HEK293 (cell line): ENCODE measurements around the gene TSPAN3.
A peak's percentile ranks its signal among the peaks of the same experiment; 100 is the strongest.

Source experiments
- CTCF ChIA-PET: fragments of 350-600 bp; formaldehyde crosslinking; extraction: SDS; loops from one replicate; lab custom pipeline; 2021; ENCODE audit warnings: antibody characterized with exemption; lab: Yijun Ruan, JAX
- POLR2A ChIA-PET: fragments of 300-600 bp; formaldehyde crosslinking; extraction: SDS; loops from one replicate; lab custom pipeline; 2020; ENCODE audit warnings: antibody characterized with exemption, inconsistent platforms; lab: Yijun Ruan, JAX
- H3K27ac ChIP-seq: fragments of 200-500 bp; sonication (Bioruptor generic); 2 replicates; pipeline ENCODE4 v1.5.1; 2014; ENCODE audit warnings: low read depth, low read length, control low read depth, inconsistent platforms; ENCODE audit errors: extremely low read depth
- H3K36me3 ChIP-seq, 2 experiments: fragments of 200-500 bp in 1 of 2; sonication (Bioruptor generic) in 1 of 2; 1 replicate in 1 of 2; 2 replicates in 1 of 2; pipeline ENCODE4 v1.5.1; 2014 to 2017; ENCODE audit warnings: inconsistent platforms in 2 of 2, low read length in 2 of 2; ENCODE audit not compliant: control insufficient read depth in 2 of 2, insufficient read depth in 1 of 2
- H3K4me1 ChIP-seq: fragments of 200-500 bp; sonication (Bioruptor generic); 2 replicates; pipeline ENCODE4 v1.5.1; 2014; ENCODE audit warnings: mild to moderate bottlenecking, low read length, inconsistent platforms; ENCODE audit not compliant: control insufficient read depth, insufficient read depth
- H3K4me3 ChIP-seq: 2 replicates; pipeline ENCODE4 v1.5.1; 2011; ENCODE audit warnings: low read depth, mild to moderate bottlenecking, control low read depth, low read length, moderate library complexity
- H3K9me3 ChIP-seq: fragments of 200-500 bp; sonication (Bioruptor generic); 2 replicates; pipeline ENCODE4 v1.5.1; 2014; ENCODE audit warnings: low read depth, low read length, inconsistent platforms; ENCODE audit not compliant: control insufficient read depth, insufficient read depth
- GLIS2 ChIP-seq: fragments of 450-650 bp; formaldehyde crosslinking; IDR thresholded peaks from 2 replicates; pipeline ENCODE4 v1.5.1; 2016; ENCODE audit warnings: missing biosample characterization, missing genetic modification characterization
- HOXA7 ChIP-seq: sonication (generic); formaldehyde crosslinking; IDR thresholded peaks from 2 replicates; pipeline ENCODE4 v1.8.1; 2022; ENCODE audit warnings: missing genetic modification reagents, borderline replicate concordance
- PRDM10 ChIP-seq: fragments of 450-650 bp; formaldehyde crosslinking; IDR thresholded peaks from 2 replicates; pipeline ENCODE4 v1.5.1; 2016; ENCODE audit warnings: missing biosample characterization, missing genetic modification characterization
- ZBTB17 ChIP-seq: fragments of 450-650 bp; formaldehyde crosslinking; IDR thresholded peaks from 2 replicates; pipeline ENCODE4 v1.5.1; 2016; ENCODE audit warnings: missing biosample characterization, missing genetic modification characterization
- ZBTB48 ChIP-seq: fragments of 450-650 bp; formaldehyde crosslinking; IDR thresholded peaks from 2 replicates; pipeline ENCODE4 v1.5.1; 2016; ENCODE audit warnings: missing biosample characterization, missing genetic modification characterization
- ZNF121 ChIP-seq: fragments of 450-650 bp; formaldehyde crosslinking; IDR thresholded peaks from 2 replicates; pipeline ENCODE4 v1.5.1; 2016; ENCODE audit warnings: missing biosample characterization, missing genetic modification characterization
- ZNF335 ChIP-seq: fragments of 450-650 bp; formaldehyde crosslinking; conservative IDR thresholded peaks from 2 replicates; pipeline ENCODE4 v1.5.1; 2016; ENCODE audit warnings: missing biosample characterization, missing genetic modification characterization
- ZNF404 ChIP-seq: fragments of 450-650 bp; formaldehyde crosslinking; IDR thresholded peaks from 2 replicates; pipeline ENCODE4 v1.5.1; 2017; ENCODE audit warnings: missing biosample characterization, missing genetic modification characterization
- ZNF501 ChIP-seq: fragments of 450-650 bp; formaldehyde crosslinking; IDR thresholded peaks from 2 replicates; pipeline ENCODE4 v1.5.1; 2016; ENCODE audit warnings: missing biosample characterization, missing genetic modification characterization
- TF ChIP-seq, protein P1 (sequence below): fragments of 450-650 bp; formaldehyde crosslinking; IDR thresholded peaks from 2 replicates; pipeline ENCODE4 v1.5.1; 2016; ENCODE audit warnings: missing biosample characterization, missing genetic modification characterization

TSPAN3 gene

DNA sequence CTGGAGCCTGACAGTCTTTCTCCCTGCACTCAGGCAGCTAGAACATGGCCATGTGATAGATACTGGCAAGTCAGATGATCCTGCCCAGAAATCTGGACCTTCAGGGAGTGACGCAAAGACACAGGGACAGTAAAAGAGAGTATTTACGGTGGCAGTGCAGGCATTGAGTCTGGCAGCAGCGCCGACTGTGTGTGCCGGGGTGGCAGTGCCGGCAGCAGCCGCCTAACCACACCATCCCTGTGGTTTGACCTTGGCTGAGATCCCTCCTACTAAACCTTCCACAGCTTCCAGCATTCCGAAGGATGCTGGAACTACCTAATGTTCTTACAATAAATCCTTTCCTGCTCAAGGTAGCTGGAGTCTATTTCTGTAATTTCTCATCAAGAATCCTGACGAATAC, 4.6 kb upstream of the TSPAN3 start:
- Histone ChIP-seq H3K9me3 (no peaks in the 10 kb centered on the region), H3K27ac (no peak overlapping the region), H3K36me3 (no peaks in the 10 kb centered on the region), H3K4me3 (no peak overlapping the region), H3K4me1 (no peaks in the 10 kb centered on the region)
- TF ChIP-seq, protein P1, sequence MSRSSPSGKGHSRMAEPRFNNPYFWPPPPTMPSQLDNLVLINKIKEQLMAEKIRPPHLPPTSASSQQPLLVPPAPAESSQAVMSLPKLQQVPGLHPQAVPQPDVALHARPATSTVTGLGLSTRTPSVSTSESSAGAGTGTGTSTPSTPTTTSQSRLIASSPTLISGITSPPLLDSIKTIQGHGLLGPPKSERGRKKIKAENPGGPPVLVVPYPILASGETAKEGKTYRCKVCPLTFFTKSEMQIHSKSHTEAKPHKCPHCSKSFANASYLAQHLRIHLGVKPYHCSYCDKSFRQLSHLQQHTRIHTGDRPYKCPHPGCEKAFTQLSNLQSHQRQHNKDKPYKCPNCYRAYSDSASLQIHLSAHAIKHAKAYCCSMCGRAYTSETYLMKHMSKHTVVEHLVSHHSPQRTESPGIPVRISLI (tag by site-specific recombination): no peak
- TF ChIP-seq ZNF121: no peak
- TF ChIP-seq ZBTB48 (tag by site-specific recombination): no peak
- CTCF ChIA-PET: interaction anchor here (0.9 kb wide), 1 partner anchor 468 kb away, joined by 4 read pairs; no protein-coding TSS in a partner anchor
- POLR2A ChIA-PET: no interaction called here

DNA sequence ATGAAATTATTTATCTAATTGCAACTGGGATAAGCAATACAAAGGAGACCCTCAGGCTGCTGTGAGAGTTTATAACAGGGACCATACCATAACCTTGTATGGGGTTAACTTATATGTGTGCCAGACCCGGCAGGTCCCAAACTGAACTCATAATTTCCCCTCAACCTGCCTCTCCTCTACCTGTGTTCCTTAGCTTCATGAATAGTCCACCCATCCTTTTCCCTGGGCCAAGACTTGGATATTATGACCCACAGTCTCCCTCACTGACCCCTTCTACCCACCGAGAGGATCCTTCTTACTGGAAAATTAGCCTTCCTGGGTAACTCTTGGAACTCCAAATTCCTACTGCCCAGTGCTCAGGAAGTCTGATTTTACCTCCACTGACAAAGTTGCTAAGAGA, 3.4 kb upstream of the TSPAN3 start:
- Histone ChIP-seq H3K4me1 (no peaks in the 10 kb centered on the region), H3K27ac (no peak overlapping the region), H3K4me3 (no peak overlapping the region), H3K36me3 (peaks cover 0 to 3% of the 10 kb centered on the region in 2 experiments; a peak in 1 of 3 replicates)
- ChIA-PET CTCF (no interaction called here), POLR2A (no interaction called here)
- TF ChIP-seq GLIS2 (tag by site-specific recombination): no peak
- TF ChIP-seq PRDM10: peak; percentile 93
- TF ChIP-seq ZNF404 (tag by site-specific recombination): no peak
- TF ChIP-seq, all 188 proteins: peak for 1
- no peaks in the 10 kb centered on the region for H3K9me3 ChIP-seq

- H3K36me3 ChIP-seq: peaks cover 0 to 8% of the 10 kb centered on the region in 2 experiments; a peak in 2 of 3 replicates
- H3K27ac ChIP-seq: no peak overlapping the region
- peaks cover 24% of the 10 kb centered on the region for H3K4me1 ChIP-seq
- TF ChIP-seq HOXA7 (CRISPR knock-in tag): no peak
- 0 out of 2 replicates have a peak, but pooled peaks have one; percentile 42 for TF ChIP-seq ZNF501 (tag by site-specific recombination)
- TF ChIP-seq ZNF335 (tag by site-specific recombination): peak; percentile 57
- 0 out of 2 replicates have a peak, but pooled peaks have one; percentile 30 for TF ChIP-seq PRDM10
- TF ChIP-seq ZBTB17 (tag by site-specific recombination): peak; percentile 67
- no peaks in the 10 kb centered on the region for H3K9me3 ChIP-seq
- POLR2A ChIA-PET: interaction anchor here (0.5 to 1.6 kb wide), 17 partner anchors 10 to 1024 kb away, joined by 3 to 13 read pairs (median 5); partner anchors contain the start of genes ISL2 and RCN2
- CTCF ChIA-PET: interaction anchor here (0.7 kb wide), 1 partner anchor 425 kb away, joined by 3 read pairs; no protein-coding TSS in a partner anchor
- H3K4me3 ChIP-seq: no peak overlapping the region
Observed at GRCh38 chr15:77071305-77072223, 655 bp upstream of the TSPAN3 start.
